Measurements from ENCODE around the gene DOCK4.

DOCK4 gene

GRCh38 chr7:112010994-112011393 is 195.2 kb downstream of the DOCK4 start:
- no peak for DNase-seq (ENCODE audit: low spot score)

DNA sequence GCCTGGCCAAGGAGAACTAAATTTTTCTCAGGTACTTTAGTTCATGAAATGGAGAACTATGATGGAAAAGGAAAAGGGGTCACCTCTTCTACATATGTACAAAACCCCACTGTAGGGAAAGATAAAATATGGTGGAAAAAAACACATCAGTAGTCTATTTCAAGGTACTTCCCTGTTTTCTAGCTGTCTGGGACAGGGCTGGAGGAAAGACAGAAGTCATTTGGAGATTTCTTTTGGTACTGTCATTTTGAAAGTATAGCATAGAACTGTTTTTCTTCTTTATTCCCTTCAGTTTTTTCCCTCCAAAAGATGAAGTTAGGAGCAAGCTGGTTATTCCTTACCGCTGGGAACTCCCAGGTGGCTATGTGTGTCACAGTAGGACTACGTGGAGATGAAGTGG is 196.1 kb downstream of the DOCK4 start:
- DNase-seq (ENCODE audit: low spot score) = no peak

DNA sequence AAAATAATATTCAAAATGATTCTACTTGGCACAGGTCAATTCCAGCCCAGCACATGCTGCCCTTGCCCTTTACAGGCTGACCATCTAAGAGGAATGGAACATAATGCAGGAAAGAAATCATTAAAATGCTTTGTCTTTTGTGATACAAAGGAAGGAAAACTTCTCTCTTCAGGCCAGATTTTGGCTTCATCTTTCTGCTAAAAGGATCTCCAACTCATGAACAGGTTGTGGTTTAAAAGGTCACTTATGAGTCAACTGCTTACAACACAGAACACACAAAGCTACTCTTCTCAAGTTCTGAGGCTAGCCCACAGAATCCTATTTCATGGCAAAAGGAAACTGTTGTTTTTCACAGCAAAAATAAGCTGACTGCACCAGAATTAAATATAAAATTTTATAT is 197.1 kb downstream of the DOCK4 start:
- DNase-seq (ENCODE audit: low spot score) = peak; percentile 34

DNA sequence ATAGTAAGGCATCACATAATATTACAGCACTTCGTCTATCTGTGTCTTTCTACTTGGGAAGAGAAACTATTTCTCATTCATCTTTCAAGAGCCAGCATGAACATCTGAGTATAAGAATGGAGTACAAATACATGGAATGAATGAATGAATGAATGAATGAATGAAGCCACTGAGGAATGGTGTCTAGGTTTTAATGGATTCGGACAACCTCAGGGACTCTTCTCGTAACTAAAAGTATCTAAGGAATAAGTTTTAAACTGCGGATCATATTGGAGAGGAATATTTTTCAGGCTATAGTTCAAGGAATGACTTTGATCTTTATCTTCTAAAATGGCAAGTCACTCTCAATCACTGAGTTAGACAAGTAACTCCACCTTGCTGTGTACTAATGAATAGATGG is 199.0 kb downstream of the DOCK4 start:
- no peak for DNase-seq (ENCODE audit: low spot score)

- DNase-seq (ENCODE audit: low spot score) = peak; percentile 56
Measured at GRCh38 chr7:112006071-112006470, 200.1 kb downstream of the DOCK4 start.

GRCh38 chr7:112005205-112005775 is 200.9 kb downstream of the DOCK4 start:
- no peak for DNase-seq (ENCODE audit: low spot score)

- DNase-seq (ENCODE audit: low spot score) = peak; percentile 94
Measured at GRCh38 chr7:112001091-112001826, 204.9 kb downstream of the DOCK4 start.

DNA sequence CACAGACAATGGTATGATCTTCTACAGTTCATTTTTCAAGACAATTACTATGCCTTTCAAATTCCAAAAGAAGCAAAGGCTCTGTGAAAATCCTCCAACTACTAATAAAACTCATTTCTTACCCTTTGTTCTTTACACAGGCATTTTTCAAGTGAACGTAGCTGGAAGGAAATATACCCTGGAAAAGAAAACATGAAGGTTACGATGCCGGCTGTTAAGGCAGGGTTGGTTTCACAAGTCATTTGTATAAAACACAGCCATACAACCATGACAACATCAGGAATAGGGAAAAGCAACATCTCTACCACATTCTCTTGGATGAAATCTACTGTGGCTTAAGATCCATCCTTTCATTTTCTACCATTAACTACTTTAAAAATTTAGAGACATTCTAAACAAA is 207.9 kb downstream of the DOCK4 start:
- no peak for DNase-seq (ENCODE audit: low spot score)

- DNase-seq (ENCODE audit: low spot score) = no peak
Measured at GRCh38 chr7:111997546-111997945, 208.7 kb downstream of the DOCK4 start.

GRCh38 chr7:111992601-111993000 is 213.6 kb downstream of the DOCK4 start:
- DNase-seq (ENCODE audit: low spot score) = no peak

- no peak for DNase-seq (ENCODE audit: low spot score)
Measured at GRCh38 chr7:111990643-111991042, 215.6 kb downstream of the DOCK4 start.

GRCh38 chr7:111987886-111988285 is 218.3 kb downstream of the DOCK4 start:
- DNase-seq (ENCODE audit: low spot score) = no peak

- no peak for DNase-seq (ENCODE audit: low spot score)
Measured at GRCh38 chr7:111987115-111987826, 218.9 kb downstream of the DOCK4 start.

DNA sequence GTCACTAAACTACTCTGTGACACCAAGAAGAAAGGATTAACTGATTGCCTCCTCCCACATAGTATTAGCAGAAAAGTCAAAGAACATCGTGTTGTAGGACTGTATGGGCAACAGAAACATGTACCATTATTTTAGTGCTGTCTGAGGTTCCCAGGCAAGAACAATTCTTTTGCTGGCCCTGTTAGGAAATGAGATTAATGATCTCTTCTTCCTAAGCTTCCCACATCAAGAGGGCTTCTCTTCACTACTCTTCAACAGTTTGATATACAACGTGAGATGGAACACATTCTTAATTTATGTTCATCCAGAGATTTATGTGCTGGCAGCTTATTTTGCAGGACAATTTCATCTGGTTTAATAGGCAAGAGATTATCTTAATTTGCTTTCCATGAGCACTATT is 219.6 kb downstream of the DOCK4 start:
- DNase-seq (ENCODE audit: low spot score) = no peak

- DNase-seq (ENCODE audit: low spot score) = no peak
Measured at GRCh38 chr7:111985798-111986197, 220.4 kb downstream of the DOCK4 start.

- DNase-seq (ENCODE audit: low spot score) = no peak
Measured at GRCh38 chr7:111982804-111983203, 223.4 kb downstream of the DOCK4 start.

DNA sequence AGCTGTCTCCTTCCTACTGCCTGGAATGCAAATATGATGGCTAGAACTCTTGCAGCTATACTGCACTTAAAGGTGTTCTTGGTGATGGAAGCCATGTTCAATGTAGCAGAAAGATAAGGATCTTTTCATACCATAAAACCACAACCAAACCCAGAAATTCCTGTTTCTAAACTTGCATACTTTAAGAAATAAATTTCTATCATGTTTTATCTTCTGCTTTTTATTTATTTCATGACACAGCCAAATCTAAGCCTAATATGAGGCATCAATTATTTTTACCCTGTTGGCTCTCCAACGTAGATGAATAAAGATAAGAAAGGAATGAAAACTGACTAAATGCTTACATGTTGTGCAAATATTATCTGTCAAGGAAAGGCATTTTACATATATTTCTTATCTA is 224.1 kb downstream of the DOCK4 start:
- DNase-seq (ENCODE audit: low spot score) = no peak

GRCh38 chr7:111980725-111981124 is 225.5 kb downstream of the DOCK4 start:
- DNase-seq (ENCODE audit: low spot score) = no peak

DNA sequence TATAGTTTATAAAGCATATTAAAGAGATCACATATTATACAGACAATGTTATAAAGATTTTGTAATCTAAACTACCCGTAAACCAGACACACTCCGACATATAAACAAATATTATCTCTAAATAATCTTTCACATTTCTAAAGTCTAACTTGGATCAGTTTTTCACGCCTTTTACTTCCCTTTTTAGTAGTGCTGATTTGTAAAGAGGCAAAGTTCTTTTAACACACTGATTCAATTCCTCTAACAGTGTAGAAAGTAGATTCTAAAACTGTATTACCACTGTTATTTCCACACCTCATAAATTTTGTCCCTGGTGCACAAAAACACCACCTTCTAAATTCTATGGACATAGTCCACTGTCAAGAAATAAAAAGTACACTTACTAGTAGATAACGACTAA is 230.9 kb downstream of the DOCK4 start:
- DNase-seq (ENCODE audit: low spot score) = no peak

GRCh38 chr7:111960984-111961383 is 245.2 kb downstream of the DOCK4 start:
- DNase-seq (ENCODE audit: low spot score) = no peak

GRCh38 chr7:111958896-111959295 is 247.3 kb downstream of the DOCK4 start:
- peak; percentile 14 for DNase-seq (ENCODE audit: low spot score)

GRCh38 chr7:111958431-111958830 is 247.8 kb downstream of the DOCK4 start:
- DNase-seq (ENCODE audit: low spot score) = no peak

DNA sequence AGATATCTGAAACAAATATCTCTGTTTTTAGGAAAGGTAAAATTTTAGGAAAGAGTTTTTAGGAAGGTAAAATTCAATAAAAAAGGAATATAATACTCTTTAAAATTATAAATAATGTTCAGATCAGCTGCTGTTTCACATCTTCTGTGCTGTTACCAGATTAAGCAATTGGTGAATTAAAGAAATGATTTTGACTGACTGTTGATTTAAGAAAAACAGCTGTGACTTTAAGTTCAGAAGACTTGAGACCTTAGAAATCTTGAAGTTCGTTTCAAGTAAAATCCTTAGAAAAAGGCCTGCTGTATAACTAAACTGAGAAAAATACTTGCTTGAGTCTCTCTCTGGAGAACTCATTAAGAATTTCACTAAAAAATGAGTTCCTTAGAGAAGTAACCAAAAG is 250.6 kb downstream of the DOCK4 start:
- no peak for DNase-seq (ENCODE audit: low spot score)
